ENCODE data around the gene APOA5.

DNA sequence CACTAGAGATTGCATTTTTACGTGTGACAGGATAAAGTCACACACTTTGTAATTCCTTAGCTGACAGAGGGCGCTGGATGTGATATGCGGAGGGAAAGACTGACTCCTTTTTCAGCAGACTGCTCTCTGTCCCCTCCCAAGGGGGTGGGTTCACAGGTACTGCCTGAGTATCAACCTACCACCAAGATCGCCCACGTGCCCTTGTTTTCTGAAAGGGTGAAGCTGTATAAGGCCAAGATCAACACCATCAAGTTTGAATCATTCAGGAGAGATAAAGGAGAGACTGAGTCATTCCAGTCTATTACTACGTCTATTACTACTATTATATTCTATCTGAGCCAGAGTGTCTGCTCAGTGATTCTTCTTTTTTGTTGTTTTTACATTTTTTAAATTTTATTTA is 49.6 kb downstream of the APOA5 start:
- TF ChIP-seq, protein P1, sequence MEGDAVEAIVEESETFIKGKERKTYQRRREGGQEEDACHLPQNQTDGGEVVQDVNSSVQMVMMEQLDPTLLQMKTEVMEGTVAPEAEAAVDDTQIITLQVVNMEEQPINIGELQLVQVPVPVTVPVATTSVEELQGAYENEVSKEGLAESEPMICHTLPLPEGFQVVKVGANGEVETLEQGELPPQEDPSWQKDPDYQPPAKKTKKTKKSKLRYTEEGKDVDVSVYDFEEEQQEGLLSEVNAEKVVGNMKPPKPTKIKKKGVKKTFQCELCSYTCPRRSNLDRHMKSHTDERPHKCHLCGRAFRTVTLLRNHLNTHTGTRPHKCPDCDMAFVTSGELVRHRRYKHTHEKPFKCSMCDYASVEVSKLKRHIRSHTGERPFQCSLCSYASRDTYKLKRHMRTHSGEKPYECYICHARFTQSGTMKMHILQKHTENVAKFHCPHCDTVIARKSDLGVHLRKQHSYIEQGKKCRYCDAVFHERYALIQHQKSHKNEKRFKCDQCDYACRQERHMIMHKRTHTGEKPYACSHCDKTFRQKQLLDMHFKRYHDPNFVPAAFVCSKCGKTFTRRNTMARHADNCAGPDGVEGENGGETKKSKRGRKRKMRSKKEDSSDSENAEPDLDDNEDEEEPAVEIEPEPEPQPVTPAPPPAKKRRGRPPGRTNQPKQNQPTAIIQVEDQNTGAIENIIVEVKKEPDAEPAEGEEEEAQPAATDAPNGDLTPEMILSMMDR (IDR thresholded peaks at IDR 0.05) = no peak
- TF ChIP-seq NR1H2 (CRISPR knock-in tag; IDR thresholded peaks at IDR 0.05) (no peak), ZNF138 (CRISPR knock-in tag; conservative IDR thresholded peaks at IDR 0.05) (no peak), CREM (CRISPR knock-in tag; IDR thresholded peaks at IDR 0.05) (no peak), ETV6 (CRISPR knock-in tag; IDR thresholded peaks at IDR 0.05) (no peak), ZNF423 (CRISPR knock-in tag; IDR thresholded peaks at IDR 0.05) (no peak), SOX15 (CRISPR knock-in tag; IDR thresholded peaks at IDR 0.05) (no peak), ESRRA (CRISPR knock-in tag; IDR thresholded peaks at IDR 0.05; ENCODE audit: borderline replicate concordance) (no peak)
- TF ChIP-seq, protein P2, sequence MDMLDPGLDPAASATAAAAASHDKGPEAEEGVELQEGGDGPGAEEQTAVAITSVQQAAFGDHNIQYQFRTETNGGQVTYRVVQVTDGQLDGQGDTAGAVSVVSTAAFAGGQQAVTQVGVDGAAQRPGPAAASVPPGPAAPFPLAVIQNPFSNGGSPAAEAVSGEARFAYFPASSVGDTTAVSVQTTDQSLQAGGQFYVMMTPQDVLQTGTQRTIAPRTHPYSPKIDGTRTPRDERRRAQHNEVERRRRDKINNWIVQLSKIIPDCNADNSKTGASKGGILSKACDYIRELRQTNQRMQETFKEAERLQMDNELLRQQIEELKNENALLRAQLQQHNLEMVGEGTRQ (CRISPR knock-in tag; IDR thresholded peaks at IDR 0.05) = no peak
- TF ChIP-seq, protein P3, sequence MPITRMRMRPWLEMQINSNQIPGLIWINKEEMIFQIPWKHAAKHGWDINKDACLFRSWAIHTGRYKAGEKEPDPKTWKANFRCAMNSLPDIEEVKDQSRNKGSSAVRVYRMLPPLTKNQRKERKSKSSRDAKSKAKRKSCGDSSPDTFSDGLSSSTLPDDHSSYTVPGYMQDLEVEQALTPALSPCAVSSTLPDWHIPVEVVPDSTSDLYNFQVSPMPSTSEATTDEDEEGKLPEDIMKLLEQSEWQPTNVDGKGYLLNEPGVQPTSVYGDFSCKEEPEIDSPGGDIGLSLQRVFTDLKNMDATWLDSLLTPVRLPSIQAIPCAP (CRISPR knock-in tag; IDR thresholded peaks at IDR 0.05) = no peak
- TF ChIP-seq, protein P4, sequence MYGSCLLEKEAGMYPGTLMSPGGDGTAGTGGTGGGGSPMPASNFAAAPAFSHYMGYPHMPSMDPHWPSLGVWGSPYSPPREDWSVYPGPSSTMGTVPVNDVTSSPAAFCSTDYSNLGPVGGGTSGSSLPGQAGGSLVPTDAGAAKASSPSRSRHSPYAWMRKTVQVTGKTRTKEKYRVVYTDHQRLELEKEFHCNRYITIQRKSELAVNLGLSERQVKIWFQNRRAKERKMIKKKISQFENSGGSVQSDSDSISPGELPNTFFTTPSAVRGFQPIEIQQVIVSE (CRISPR knock-in tag; IDR thresholded peaks at IDR 0.05; ENCODE audit: borderline replicate concordance) = no peak
- TF ChIP-seq, protein P5, sequence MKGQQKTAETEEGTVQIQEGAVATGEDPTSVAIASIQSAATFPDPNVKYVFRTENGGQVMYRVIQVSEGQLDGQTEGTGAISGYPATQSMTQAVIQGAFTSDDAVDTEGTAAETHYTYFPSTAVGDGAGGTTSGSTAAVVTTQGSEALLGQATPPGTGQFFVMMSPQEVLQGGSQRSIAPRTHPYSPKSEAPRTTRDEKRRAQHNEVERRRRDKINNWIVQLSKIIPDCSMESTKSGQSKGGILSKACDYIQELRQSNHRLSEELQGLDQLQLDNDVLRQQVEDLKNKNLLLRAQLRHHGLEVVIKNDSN (CRISPR knock-in tag; IDR thresholded peaks at IDR 0.05) = no peak
- TF ChIP-seq, protein P6, sequence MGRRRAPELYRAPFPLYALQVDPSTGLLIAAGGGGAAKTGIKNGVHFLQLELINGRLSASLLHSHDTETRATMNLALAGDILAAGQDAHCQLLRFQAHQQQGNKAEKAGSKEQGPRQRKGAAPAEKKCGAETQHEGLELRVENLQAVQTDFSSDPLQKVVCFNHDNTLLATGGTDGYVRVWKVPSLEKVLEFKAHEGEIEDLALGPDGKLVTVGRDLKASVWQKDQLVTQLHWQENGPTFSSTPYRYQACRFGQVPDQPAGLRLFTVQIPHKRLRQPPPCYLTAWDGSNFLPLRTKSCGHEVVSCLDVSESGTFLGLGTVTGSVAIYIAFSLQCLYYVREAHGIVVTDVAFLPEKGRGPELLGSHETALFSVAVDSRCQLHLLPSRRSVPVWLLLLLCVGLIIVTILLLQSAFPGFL (CRISPR knock-in tag; IDR thresholded peaks at IDR 0.05; ENCODE audit: borderline replicate concordance) = no peak

Data from WTC11 (cell line).